Measurements from ENCODE around the gene MME.
"Not testable (repeated sequence)": the region's sequence is repeated elsewhere in the genome, so short reads cannot be mapped to it uniquely, and the experiment has no call there.

MME gene

GRCh38 chr3:155194973-155195957 is 115.1 kb downstream of the MME start:
- no peak for DNase-seq (ENCODE audit: low spot score)

DNA sequence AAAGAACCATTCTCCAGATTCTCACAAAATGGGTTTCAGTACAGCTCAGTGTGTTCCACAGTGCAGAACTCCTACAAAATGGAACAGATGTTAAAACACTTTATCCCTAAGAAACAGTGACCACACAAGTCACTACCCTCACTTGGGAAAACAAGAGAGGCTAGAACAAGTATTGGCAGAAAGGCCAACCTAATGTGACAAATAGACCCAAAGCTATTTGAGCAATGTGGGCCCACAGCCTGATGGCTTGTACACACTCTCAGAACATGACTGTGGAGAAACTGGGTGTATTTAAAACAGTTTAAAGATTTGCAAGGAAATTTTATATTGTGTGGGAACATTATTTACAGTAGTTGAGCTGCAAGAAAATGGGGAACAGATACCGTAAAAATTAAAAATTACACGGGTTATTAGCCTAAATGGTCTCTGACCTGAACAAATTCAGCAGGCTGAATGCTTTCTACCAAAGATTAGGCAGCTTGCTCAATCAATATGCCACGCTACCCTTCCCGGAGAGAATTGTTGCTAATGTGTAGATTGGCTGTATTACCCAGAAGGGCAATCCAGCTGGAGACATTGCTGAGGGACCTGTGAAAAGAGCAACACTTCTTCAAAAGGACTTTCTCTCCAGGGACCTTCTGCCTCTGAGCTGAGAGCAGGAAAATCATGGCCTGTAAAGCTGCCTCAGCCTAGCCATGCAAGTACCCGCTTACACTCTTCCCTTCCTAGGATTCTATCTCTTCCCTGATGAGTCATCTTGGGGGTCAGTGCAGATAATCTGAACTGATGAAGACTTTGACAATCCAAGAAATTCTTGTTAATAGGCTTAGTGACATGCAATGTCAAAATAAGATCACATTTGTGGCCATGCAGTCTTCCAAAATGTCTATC is 116.3 kb downstream of the MME start:
- no peak for DNase-seq (ENCODE audit: low spot score)

- no peak for DNase-seq (ENCODE audit: low spot score)
Observed at GRCh38 chr3:155197786-155198185, 117.7 kb downstream of the MME start.

DNA sequence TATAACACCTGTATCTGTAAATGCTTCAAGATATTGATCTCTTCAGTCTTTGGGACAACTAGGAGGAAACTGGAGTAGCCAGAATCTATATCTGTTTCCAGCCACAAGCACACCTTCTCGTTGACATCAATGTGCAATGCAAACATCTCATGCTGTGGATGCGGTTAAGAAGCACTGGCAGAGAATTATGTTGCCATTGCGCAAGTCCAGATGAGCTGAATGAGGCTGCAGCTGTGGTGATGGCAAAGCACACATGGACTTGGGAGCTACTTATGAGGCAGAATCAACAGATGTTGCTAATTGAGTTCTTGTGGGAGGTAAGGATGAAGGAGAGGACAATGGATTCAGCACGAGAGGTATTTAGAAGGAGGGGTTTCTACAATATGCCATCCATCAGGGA is 122.5 kb downstream of the MME start:
- no peak for DNase-seq (ENCODE audit: low spot score)

GRCh38 chr3:155204851-155205250 is 124.7 kb downstream of the MME start:
- DNase-seq (ENCODE audit: low spot score): no peak

DNA sequence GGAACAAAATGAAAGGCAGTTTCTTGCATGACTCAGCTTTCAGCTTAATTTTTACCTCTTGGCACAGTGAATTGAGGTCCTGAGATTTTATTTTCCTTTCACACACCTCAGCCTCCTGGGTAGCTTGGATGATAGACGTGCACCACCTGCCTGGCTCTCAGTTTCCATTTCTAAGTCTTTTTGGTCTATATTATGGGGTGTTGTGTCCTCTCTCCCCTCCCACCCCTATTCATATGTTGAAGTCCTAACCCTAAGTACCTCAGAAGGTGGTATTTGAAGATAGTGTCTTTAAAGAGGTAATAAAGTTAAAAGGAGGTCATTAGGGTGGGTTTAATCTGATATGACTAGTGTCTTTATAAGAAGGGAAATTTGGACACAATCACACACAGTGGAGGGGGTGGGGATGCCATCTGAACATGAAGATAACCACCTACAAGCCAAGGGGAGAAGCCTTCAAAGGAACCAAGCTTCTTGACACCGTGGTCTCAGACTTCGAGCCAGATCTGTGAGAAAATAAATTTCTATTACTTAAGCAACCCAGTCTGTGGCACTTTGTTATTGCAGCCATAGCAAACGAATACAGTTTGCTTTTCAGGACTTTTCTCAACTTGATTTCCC is 128.2 kb downstream of the MME start:
- no peak for DNase-seq (ENCODE audit: low spot score)

DNA sequence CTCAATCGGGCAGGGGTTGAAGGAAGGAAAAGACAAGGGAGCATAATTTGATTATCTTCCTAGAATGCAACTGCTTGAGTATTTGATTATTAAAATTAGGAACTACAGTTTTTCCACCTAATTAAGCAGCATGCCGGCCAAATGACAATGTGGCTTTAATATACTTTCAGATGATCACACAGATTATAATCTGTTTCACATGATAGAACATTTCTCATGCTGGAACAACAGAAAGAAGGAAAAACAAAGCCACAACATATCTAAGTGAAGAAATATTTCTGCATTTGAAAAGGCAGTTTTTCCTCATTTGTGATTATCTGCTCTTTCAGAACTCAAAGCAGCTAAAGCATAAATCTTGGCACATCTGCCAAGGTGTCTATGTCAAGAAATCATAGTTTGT is 130.6 kb downstream of the MME start:
- DNase-seq (ENCODE audit: low spot score): no peak

- no peak for DNase-seq (ENCODE audit: low spot score)
Observed at GRCh38 chr3:155211266-155211665, 131.1 kb downstream of the MME start.

- no peak for DNase-seq (ENCODE audit: low spot score)
Observed at GRCh38 chr3:155211940-155212339, 131.8 kb downstream of the MME start.

GRCh38 chr3:155216007-155216406 is 135.9 kb downstream of the MME start:
- DNase-seq (ENCODE audit: low spot score): not testable (repeated sequence)

DNA sequence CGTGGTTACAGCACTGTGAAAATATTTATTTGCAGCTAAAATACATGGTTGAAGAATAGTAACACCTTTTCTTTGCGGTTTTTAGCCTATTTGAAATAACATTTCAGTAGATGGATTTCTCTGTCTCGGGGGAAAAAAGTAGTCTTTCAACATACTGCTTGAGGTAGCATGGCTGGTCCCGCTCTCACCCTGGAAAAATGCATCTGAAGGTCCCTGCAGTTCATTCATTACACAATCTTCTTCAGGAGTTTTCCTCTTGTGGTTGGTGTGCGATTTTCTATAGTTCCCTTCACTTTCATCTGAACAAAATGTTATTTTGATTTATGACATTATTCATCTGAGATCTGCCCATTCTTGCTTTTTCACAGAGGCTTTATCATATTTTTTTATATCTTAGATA is 137.5 kb downstream of the MME start:
- no peak for DNase-seq (ENCODE audit: low spot score)

DNA sequence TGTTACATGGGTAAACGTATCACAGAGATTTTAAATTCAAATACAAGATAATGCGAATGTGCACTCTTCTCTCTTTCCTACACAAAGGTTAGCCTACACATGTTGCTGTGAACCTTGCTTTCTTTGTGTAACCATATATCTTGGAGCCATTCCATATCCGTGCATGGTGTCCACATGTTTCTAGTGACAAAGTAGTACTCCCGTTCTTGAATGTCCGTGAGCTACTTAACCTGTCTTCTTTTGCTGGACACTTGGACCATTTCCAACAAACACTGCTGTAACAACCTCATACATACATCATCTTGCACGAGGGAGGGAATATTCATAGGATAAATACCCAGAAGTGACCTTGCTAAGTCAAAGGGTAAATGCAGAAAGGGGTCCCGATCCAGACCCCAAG is 138.3 kb downstream of the MME start:
- no peak for DNase-seq (ENCODE audit: low spot score)

DNA sequence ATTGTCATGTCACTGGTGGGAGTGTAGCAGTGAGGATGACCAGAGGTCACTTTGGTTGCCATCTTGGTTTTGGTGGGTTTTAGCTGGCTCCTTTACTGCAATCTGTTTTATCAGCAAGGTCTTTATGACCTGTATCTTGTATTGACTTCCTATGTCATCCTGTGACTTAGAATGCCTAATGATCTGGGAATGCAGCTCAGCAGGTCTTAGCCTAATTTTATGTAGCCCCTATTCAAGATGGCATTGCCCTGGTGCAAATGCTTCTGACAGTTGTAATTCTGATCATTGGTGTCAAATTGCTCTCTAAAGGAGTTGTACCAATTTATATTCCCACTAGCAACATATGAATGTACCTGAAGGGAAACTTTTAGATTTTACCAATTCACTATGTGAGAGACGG is 139.0 kb downstream of the MME start:
- no peak for DNase-seq (ENCODE audit: low spot score)

- no peak for DNase-seq (ENCODE audit: low spot score)
Observed at GRCh38 chr3:155225417-155225816, 145.3 kb downstream of the MME start.

- DNase-seq (ENCODE audit: low spot score): no peak
Observed at GRCh38 chr3:155227141-155227540, 147.0 kb downstream of the MME start.

DNA sequence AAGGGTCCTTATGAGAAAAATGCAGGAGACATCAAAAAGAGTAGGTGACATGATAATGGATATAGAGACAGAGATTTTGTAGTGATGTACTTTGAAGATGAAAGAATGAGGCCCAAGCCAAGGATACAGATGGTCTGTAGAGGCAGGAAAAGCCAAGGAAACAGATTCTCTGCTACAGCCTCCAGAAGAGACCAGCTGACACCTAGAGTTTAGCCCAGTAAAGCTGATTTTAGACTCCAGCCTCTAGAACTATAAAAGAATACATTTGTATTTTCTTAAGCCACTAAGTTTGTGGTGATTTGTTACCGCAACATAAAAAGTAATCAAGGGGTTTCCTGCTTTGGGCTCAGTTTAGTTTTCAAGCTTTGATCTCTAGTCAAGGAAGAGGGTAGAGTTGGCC is 148.6 kb downstream of the MME start:
- DNase-seq (ENCODE audit: low spot score): no peak

DNA sequence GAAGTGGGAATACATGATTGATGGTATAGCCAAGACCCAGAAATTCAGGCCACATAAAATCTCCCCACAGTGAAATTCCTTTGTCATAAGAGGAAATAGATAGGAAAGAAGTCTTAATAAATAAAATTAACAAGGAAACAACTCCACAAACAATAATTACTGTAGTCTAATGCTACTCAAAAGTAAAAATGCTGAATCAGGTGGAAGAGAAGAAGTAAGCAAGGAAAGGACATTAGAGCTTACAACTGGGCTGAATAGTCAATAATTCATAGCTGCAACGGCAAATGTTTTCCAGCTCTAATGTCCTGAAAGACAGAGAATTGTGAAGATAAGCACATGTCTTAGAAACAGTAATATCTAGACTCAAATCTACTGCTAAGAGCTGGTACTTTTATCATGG is 149.0 kb downstream of the MME start:
- no peak for DNase-seq (ENCODE audit: low spot score)

DNA sequence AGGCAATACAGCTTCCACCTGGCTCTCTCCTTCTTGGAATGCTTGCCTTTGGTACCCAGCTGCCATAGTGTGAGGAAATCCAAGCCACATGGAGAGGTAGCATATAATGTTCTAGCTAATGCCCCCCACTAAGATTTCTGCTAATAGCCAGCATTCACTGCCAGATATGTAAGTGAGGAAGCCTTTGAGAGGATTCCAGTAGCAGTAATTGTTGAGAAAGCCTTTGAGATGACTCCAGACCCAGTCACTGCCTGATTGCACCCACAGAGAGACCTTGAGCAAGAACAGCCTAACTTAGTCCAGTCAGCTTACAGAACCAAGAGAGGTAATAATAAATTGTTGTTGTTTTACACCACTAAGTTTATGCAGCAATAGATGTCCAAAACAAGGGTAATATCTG is 150.3 kb downstream of the MME start:
- no peak for DNase-seq (ENCODE audit: low spot score)

DNA sequence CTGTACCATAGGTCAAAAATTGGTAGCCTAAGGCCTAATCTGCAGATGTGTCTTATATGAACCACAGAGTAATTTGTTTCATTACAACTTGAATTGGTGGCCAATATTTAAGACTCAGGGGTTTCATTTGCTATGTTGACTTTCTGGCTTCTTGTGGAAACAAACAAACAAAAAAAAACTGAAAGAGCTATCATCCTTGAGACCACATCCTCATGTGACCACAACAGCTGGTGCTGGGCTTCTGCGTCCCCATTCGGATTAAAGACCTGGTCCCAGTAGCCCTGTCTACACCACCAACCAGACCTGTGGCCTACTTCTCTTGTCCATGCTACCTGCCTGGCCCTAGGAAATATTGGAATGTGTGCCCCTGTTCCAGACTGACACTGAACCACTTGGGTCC is 151.7 kb downstream of the MME start:
- no peak for DNase-seq (ENCODE audit: low spot score)

GRCh38 chr3:155232605-155233004 is 152.5 kb downstream of the MME start:
- DNase-seq (ENCODE audit: low spot score): no peak

GRCh38 chr3:155233213-155233612 is 153.1 kb downstream of the MME start:
- DNase-seq (ENCODE audit: low spot score): no peak

Data from hematopoietic multipotent progenitor cell treated with erythropoietin and hydrocortisone succinate and interleukin-3 and kit ligand, for 17 days (in vitro differentiated cells).